Measurements from ENCODE around the gene PLSCR4.

DNA sequence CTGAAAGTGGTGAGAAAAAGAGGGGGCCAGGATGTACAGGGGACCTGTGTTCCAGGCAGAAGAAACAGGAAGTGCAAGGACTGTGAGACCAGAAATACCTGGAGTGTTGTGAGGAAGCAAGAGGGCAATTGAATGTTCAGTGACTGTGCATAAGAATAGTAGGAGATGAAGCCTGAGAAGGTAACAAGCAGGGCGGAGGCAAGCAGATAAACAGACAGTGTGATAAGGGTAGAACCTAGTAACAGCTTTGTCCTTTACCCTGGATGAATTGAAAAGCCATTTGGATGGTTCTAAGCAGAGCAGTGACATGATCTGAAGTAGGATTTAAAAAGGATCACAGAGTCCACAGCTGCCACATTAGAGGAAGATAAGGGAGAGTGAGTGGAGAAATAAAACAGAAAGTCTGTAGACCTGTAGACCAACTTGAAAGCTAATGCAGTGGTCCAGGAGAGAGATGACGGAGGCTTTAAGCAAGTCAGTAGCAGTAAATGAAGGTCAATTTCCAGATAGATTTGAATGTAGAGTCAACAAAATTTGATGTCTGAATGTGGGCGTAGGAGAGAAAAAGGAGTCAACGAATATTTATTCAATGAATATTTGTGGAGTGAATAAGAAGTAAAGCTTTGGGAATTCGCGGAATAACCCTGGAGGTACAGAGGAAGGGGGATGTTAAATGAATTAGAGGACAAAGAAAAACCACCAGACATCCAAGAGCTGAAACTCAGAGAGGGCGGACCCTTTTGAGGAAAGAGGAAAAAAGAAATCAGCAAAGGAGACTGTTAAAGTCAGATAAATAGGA lies 85.7 kb downstream of the PLSCR4 start:
- no peak for TF ChIP-seq TAF1 (IDR thresholded peaks at IDR 0.05; ENCODE audit: borderline replicate concordance, insufficient read depth, low read length)
- TF ChIP-seq REST (IDR thresholded peaks at IDR 0.05; ENCODE audit: insufficient read depth in 1 of 2, low read depth in 2 of 2, low read length in 2 of 2): no peak
